Endothelial cell of umbilical vein (primary cell): Measurements from ENCODE around the gene ZSCAN16. TPM values are rescaled to one million over a fixed set of nuclear protein-coding genes. Genes with fewer than 3 reads are reported as not detected.
A peak's percentile ranks its signal among the peaks of the same experiment; 100 is the strongest.

Experiments
- BruUV-seq: library from RNA; stranded (reverse); fragments of 400-500 nt; replicated peaks from 2 replicates; lab custom pipeline; 2021; lab: Mats Ljungman, UMichigan
- CTCF ChIA-PET: fragments of 300-600, 350-600 bp; sonication (Branson Sonifier 250); formaldehyde crosslinking; loops from one replicate; lab custom pipeline; 2021; ENCODE audit warnings: antibody characterized with exemption, inconsistent platforms; lab: Charles Lee
- POLR2A ChIA-PET: fragments of 300-600, 350-600 bp; sonication (Branson Sonifier 250); formaldehyde crosslinking; loops from one replicate; lab custom pipeline; 2021; ENCODE audit warnings: antibody characterized with exemption, inconsistent platforms; lab: Charles Lee
- DNase-seq: peaks from one replicate; pipeline ENCODE4 v3.0.0-alpha.2; 2011; ENCODE audit warnings: low read depth, low spot score
- FAIRE-seq: peaks from 2 replicates; lab custom pipeline; 2011; peaks lifted over from hg19 to GRCh38; lab: Jason Lieb, UNC
- H2AFZ ChIP-seq: 2 replicates; pipeline ENCODE4 v1.6.0; 2012; ENCODE audit warnings: low read depth, low read length, control low read depth, inconsistent platforms
- H3K27ac ChIP-seq: 2 replicates; pipeline ENCODE4 v1.5.1; 2011; ENCODE audit warnings: low read depth, mild to moderate bottlenecking, control low read depth, low read length, moderate library complexity; ENCODE audit not compliant: insufficient read depth
- H3K27me3 ChIP-seq, 2 experiments: 2 replicates each; pipeline versions ENCODE4 v1.6.0 to v1.6.1; 2011; ENCODE audit warnings: low read length in 2 of 2, mixed read lengths in 1 of 2; ENCODE audit not compliant: control insufficient read depth in 2 of 2, insufficient read depth in 2 of 2
- H3K36me3 ChIP-seq, 2 experiments: 2 replicates in 1 of 2; 3 replicates in 1 of 2; pipeline ENCODE4 v1.5.1; 2011; ENCODE audit warnings: low read length in 2 of 2, mild to moderate bottlenecking in 1 of 2, moderate library complexity in 1 of 2; ENCODE audit not compliant: control insufficient read depth in 2 of 2, insufficient read depth in 2 of 2; ENCODE audit errors: extremely low read depth in 1 of 2
- H3K4me1 ChIP-seq: 3 replicates; pipeline ENCODE4 v1.5.1; 2011; ENCODE audit warnings: mild to moderate bottlenecking, low read length; ENCODE audit not compliant: control insufficient read depth, insufficient read depth; ENCODE audit errors: extremely low read depth
- H3K4me2 ChIP-seq: 2 replicates; pipeline ENCODE4 v1.6.1; 2011; ENCODE audit warnings: low read length, control low read depth, mixed read lengths; ENCODE audit not compliant: insufficient read depth
- H3K4me3 ChIP-seq, 3 experiments: fragments of 200-600 bp in 1 of 3; sonication (generic), shearing (Covaris generic) in 1 of 3; replicated peaks in 1 of 3; 2 replicates each; pipeline ENCODE4 v1.5.1; 2011 to 2016; ENCODE audit warnings: control low read depth in 3 of 3, low read length in 3 of 3, mild to moderate bottlenecking in 2 of 3, inconsistent platforms in 1 of 3, low read depth in 1 of 3, moderate library complexity in 1 of 3; ENCODE audit not compliant: insufficient read depth in 1 of 3
- H3K79me2 ChIP-seq: 2 replicates; pipeline ENCODE4 v1.6.0; 2012; ENCODE audit warnings: low read length, inconsistent platforms; ENCODE audit not compliant: control insufficient read depth, insufficient read depth
- H3K9ac ChIP-seq: replicated peaks from 2 replicates; pipeline ENCODE3; 2011; ENCODE audit warnings: low read length, control low read depth; ENCODE audit not compliant: insufficient read depth; ENCODE audit errors: extremely low read depth
- H3K9me1 ChIP-seq: replicated peaks from 3 replicates; pipeline ENCODE4 v1.6.0; 2011; ENCODE audit warnings: mild to moderate bottlenecking, low read length; ENCODE audit not compliant: control insufficient read depth, insufficient read depth; ENCODE audit errors: extremely low read depth
- H3K9me3 ChIP-seq: replicated peaks from 2 replicates; pipeline ENCODE4 v1.5.1; 2012; ENCODE audit warnings: low read length, inconsistent platforms; ENCODE audit not compliant: control insufficient read depth, insufficient read depth
- H4K20me1 ChIP-seq: replicated peaks from 2 replicates; pipeline ENCODE3; 2011; ENCODE audit warnings: mild to moderate bottlenecking, low read length; ENCODE audit not compliant: control insufficient read depth, insufficient read depth; ENCODE audit errors: extremely low read depth
- EZH2 ChIP-seq: IDR thresholded peaks from 2 replicates; pipeline ENCODE4 v1.6.1; 2012; ENCODE audit warnings: borderline replicate concordance, low read depth, mild to moderate bottlenecking, moderate library complexity, low read length, inconsistent platforms; ENCODE audit not compliant: severe bottlenecking
- FOS ChIP-seq: IDR thresholded peaks from 2 replicates; pipeline ENCODE4 v1.6.1; 2011; ENCODE audit warnings: mild to moderate bottlenecking, low read length, moderate library complexity, borderline replicate concordance; ENCODE audit not compliant: insufficient read depth
- GATA2 ChIP-seq: IDR thresholded peaks from 2 replicates; pipeline ENCODE4 v1.7.0; 2011; ENCODE audit warnings: low read depth, mild to moderate bottlenecking, moderate library complexity, mixed read lengths, low read length; ENCODE audit not compliant: insufficient read length, insufficient read depth
- JUN ChIP-seq: IDR thresholded peaks from 2 replicates; pipeline ENCODE4 v1.6.1; 2011; ENCODE audit warnings: borderline replicate concordance, low read depth; ENCODE audit not compliant: insufficient read length, insufficient read depth
- MAX ChIP-seq: IDR thresholded peaks from 2 replicates; pipeline ENCODE4 v1.6.1; 2011; ENCODE audit not compliant: insufficient read depth, insufficient read length
- MYC ChIP-seq: IDR thresholded peaks from one replicate; pipeline ENCODE4 v1.6.1; 2011; ENCODE audit warnings: mild to moderate bottlenecking, low read depth, low read length
- POLR2A ChIP-seq: IDR thresholded peaks from 2 replicates; pipeline ENCODE4 v1.6.1; 2012; ENCODE audit warnings: low read depth, mild to moderate bottlenecking, control low read depth, low read length
- POLR2AphosphoS5 ChIP-seq: IDR thresholded peaks from 2 replicates; pipeline ENCODE4 v1.6.1; 2012; ENCODE audit warnings: low read depth, mild to moderate bottlenecking, control low read depth, low read length, moderate library complexity; ENCODE audit not compliant: insufficient read depth
- dilution Hi-C: fragments of 300-500 bp; cut with MboI; formaldehyde crosslinking; loops from one replicate; pipeline ENCODE4 v1.15.0; 2019; ENCODE audit warnings: low sequenced_read_pairs; ENCODE audit not compliant: extremely low pct_ligation_motif_present
- intact Hi-C: fragments of 100-400 bp; cut with micrococcal nuclease; formaldehyde crosslinking; loops from one replicate; pipeline ENCODE4 v1.10.0; 2022
- polyA plus RNA-seq, 4 experiments: library from polyadenylated mRNA; depleted of rRNA in 3 of 4; stranded (reverse) in 3 of 4; unstranded in 1 of 4; fragments of >200 nt; gene quantifications; 2 replicates each; pipeline versions ENCODE4 v1.2.1 to v1.2.3, GENCODE V29; 2011 to 2012; ENCODE audit warnings: missing spikeins in 1 of 4
- total RNA-seq: library from RNA; stranded (reverse); gene quantifications from 2 replicates; pipeline ENCODE4 v1.2.3, GENCODE V29; 2021
- TF ChIP-seq, protein P1 (sequence below), 2 donors: IDR thresholded peaks; 1 replicate in 1 of 2; 2 replicates in 1 of 2; pipeline ENCODE4 v1.5.1; 2011; ENCODE audit warnings: low read length in 2 of 2, mild to moderate bottlenecking in 2 of 2, moderate library complexity in 2 of 2, control low read depth in 1 of 2, inconsistent platforms in 1 of 2, low read depth in 1 of 2; ENCODE audit not compliant: insufficient read depth in 1 of 2; ENCODE audit errors: extremely low read depth in 1 of 2

ZSCAN16 gene
- total and polyA plus RNA-seq, 2 donors (not counting 3 experiments of a cell fraction or from before 2014, with no cell fraction given): 4.9 to 7.7 TPM

DNA sequence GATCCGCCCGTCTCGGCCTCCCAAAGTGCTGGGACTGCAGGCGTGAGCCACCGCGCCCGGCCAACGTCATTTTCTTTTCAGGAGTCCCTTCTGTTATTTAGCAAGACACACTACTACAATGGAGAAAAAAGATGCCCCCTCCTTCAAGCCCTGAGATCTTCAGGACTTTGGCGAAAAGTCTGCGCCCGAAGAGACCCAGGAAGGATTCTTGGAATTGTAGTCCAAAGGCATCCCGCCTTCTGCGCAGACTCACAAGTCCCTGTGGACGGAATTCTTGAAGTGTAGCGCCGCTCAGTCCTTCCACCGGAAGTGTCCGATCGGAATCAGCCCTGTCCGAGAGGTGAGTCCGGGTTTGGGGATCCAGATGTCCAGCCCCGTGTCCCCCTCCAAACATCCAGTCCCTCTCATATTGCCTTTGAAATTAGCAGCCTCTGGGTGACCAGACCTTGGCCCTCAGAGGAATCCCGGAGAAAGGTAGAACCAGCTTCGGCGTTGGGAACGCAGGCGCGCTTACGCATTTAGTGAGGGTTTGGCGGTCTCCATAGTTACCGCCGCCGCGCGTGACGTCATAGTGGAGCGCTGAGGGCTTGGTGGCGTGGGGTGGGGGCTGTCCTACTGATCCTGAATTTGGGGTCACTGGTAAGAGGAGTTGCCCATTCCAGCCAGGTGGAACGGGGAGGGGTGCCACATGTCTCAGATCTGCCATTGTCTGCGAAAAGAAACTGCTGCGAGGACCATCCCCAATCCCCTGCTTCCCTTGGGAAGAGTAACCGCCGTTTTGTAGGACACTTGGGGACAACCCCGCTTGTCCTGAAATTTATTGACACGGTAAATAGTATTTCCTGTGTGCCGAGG is 43.6 kb upstream of the ZSCAN16 start:
- TF ChIP-seq JUN (peak; percentile 51), MYC (peak; percentile 18), EZH2 (no peak), POLR2A (peak; percentile 36), MAX (no peak), FOS (no peak), POLR2AphosphoS5 (peak; percentile 25), GATA2 (no peak)
- TF ChIP-seq, protein P1, sequence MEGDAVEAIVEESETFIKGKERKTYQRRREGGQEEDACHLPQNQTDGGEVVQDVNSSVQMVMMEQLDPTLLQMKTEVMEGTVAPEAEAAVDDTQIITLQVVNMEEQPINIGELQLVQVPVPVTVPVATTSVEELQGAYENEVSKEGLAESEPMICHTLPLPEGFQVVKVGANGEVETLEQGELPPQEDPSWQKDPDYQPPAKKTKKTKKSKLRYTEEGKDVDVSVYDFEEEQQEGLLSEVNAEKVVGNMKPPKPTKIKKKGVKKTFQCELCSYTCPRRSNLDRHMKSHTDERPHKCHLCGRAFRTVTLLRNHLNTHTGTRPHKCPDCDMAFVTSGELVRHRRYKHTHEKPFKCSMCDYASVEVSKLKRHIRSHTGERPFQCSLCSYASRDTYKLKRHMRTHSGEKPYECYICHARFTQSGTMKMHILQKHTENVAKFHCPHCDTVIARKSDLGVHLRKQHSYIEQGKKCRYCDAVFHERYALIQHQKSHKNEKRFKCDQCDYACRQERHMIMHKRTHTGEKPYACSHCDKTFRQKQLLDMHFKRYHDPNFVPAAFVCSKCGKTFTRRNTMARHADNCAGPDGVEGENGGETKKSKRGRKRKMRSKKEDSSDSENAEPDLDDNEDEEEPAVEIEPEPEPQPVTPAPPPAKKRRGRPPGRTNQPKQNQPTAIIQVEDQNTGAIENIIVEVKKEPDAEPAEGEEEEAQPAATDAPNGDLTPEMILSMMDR (IDR thresholded peaks at IDR 0.05; ENCODE audit: extremely low read depth in 1 of 2, insufficient read depth in 1 of 2, low read depth in 1 of 2, low read length in 2 of 2): no peak
- Histone ChIP-seq H3K27me3 (no peaks in the 10 kb centered on the region), H3K9ac (peak overlapping the region; percentile 90), H3K9me1 (no peaks in the 10 kb centered on the region), H3K4me2 (peak overlapping the region; percentile 50), H3K36me3 (no peaks in the 10 kb centered on the region), H3K79me2 (no peaks in the 10 kb centered on the region), H3K4me3 (peak overlapping the region; percentile 1 to 73 (median 64)), H2AFZ (peak overlapping the region; percentile 76), H3K4me1 (peaks cover 9% of the 10 kb centered on the region), H3K27ac (peak overlapping the region; percentile 87), H3K9me3 (no peaks in the 10 kb centered on the region), H4K20me1 (no peaks in the 10 kb centered on the region)
- ChIA-PET POLR2A (no interaction called here), CTCF (interaction anchor here (1.6 to 2.2 kb wide), 2 partner anchors 24 to 275 kb away, joined by 4 to 6 read pairs; no protein-coding TSS in a partner anchor)
- peak; percentile 97 for DNase-seq
- dilution Hi-C loops: no loop called here
- FAIRE-seq: peak; percentile 99
- BruUV-seq: TSS peak; percentile 77
- intact Hi-C loops: loop anchor here (1.0 to 5.0 kb wide), 8 partner anchors 23 to 318 kb away; partner anchors contain the start of genes PGBD1, ZSCAN12 and ZSCAN9
